H1 (cell line): ENCODE results near the gene CTNNA3. TPM values are rescaled to one million over a fixed set of nuclear protein-coding genes. Genes with fewer than 3 reads are reported as not detected.
"Not testable (repeated sequence)": the region's sequence is repeated elsewhere in the genome, so short reads cannot be mapped to it uniquely, and the experiment has no call there.

Experiments
- CTCF ChIA-PET: fragments of 300-600 bp; sonication (Branson Sonifier 250); formaldehyde crosslinking; loops from one replicate; lab custom pipeline; 2021; ENCODE audit not compliant: partially characterized antibody; lab: Charles Lee
- POLR2A ChIA-PET: fragments of 300-600 bp; sonication (Branson Sonifier 250); formaldehyde crosslinking; loops from one replicate; lab custom pipeline; 2021; ENCODE audit warnings: inconsistent platforms; ENCODE audit not compliant: partially characterized antibody; lab: Charles Lee
- DNase-seq, 2 experiments: peaks; one replicate each; pipeline versions ENCODE4 v3.0.0 to v3.0.0-alpha.2; 2010 to 2022; ENCODE audit warnings: low spot score in 2 of 2, low read depth in 1 of 2, mixed read lengths in 1 of 2
- FAIRE-seq: peaks from 2 replicates; lab custom pipeline; 2011; peaks lifted over from hg19 to GRCh38; lab: Jason Lieb, UNC
- H2AFZ ChIP-seq: 2 replicates; pipeline ENCODE4 v1.8.1; 2012; ENCODE audit warnings: low read length, inconsistent platforms
- H2AK5ac ChIP-seq: 2 replicates; pipeline ENCODE4 v1.6.1; 2013; ENCODE audit warnings: low read depth, low read length
- H2BK120ac ChIP-seq: replicated peaks from 2 replicates; pipeline ENCODE3; 2013; ENCODE audit warnings: low read depth, low read length, inconsistent platforms
- H2BK12ac ChIP-seq: 2 replicates; pipeline ENCODE4 v1.6.1; 2013; ENCODE audit warnings: low read depth, low read length
- H2BK15ac ChIP-seq: 2 replicates; pipeline ENCODE4 v1.6.1; 2013; ENCODE audit warnings: low read length
- H2BK20ac ChIP-seq: 2 replicates; pipeline ENCODE4 v1.6.1; 2013; ENCODE audit warnings: low read length
- H2BK5ac ChIP-seq: 2 replicates; pipeline ENCODE4 v1.6.1; 2013; ENCODE audit warnings: low read depth, low read length
- H3K14ac ChIP-seq: 2 replicates; pipeline ENCODE4 v1.6.1; 2013; ENCODE audit warnings: inconsistent platforms; ENCODE audit not compliant: insufficient read length
- H3K18ac ChIP-seq: 2 replicates; pipeline ENCODE4 v1.6.1; 2013; ENCODE audit warnings: low read length; ENCODE audit errors: extremely low read depth
- H3K23ac ChIP-seq: 2 replicates; pipeline ENCODE4 v1.6.1; 2013; ENCODE audit warnings: inconsistent platforms; ENCODE audit not compliant: insufficient read length
- H3K23me2 ChIP-seq: 2 replicates; pipeline ENCODE4 v1.6.1; 2013; ENCODE audit warnings: low read depth, low read length
- H3K27ac ChIP-seq: 2 replicates; pipeline ENCODE4 v1.6.1; 2011; ENCODE audit warnings: low read depth, low read length, inconsistent platforms
- H3K27me3 ChIP-seq, 4 experiments: replicated peaks in 1 of 4; 1 replicate in 1 of 4; 2 replicates in 3 of 4; pipeline versions ENCODE4 v1.6.1 to v1.8.1; 2011 to 2013; ENCODE audit warnings: low read length in 3 of 4, mild to moderate bottlenecking in 3 of 4, inconsistent platforms in 2 of 4, mixed read lengths in 2 of 4, moderate library complexity in 1 of 4; ENCODE audit not compliant: control insufficient read depth in 3 of 4, insufficient read depth in 3 of 4; ENCODE audit errors: extremely low read depth in 1 of 4
- H3K36me3 ChIP-seq, 4 experiments: 2 replicates each; pipeline versions ENCODE4 v1.6.1 to v1.8.1; 2011 to 2013; ENCODE audit warnings: mild to moderate bottlenecking in 4 of 4, low read length in 3 of 4, moderate library complexity in 2 of 4, control low read depth in 1 of 4, inconsistent platforms in 1 of 4; ENCODE audit not compliant: insufficient read depth in 4 of 4, control insufficient read depth in 2 of 4
- H3K4ac ChIP-seq: replicated peaks from 2 replicates; pipeline ENCODE3; 2013; ENCODE audit warnings: low read length, low read depth, mixed read lengths, inconsistent platforms; ENCODE audit not compliant: insufficient read length
- H3K4me1 ChIP-seq, 4 experiments: replicated peaks in 1 of 4; 1 replicate in 1 of 4; 2 replicates in 3 of 4; pipeline versions ENCODE4 v1.6.1 to v1.8.1; 2011 to 2013; ENCODE audit warnings: low read length in 3 of 4, inconsistent platforms in 2 of 4, mixed read lengths in 1 of 4; ENCODE audit not compliant: insufficient read depth in 4 of 4, control insufficient read depth in 3 of 4
- H3K4me2 ChIP-seq, 2 experiments: 2 replicates each; pipeline versions ENCODE4 v1.6.1 to v1.8.1; 2011 to 2013; ENCODE audit warnings: low read depth in 2 of 2, low read length in 2 of 2, control low read depth in 1 of 2, inconsistent platforms in 1 of 2, mild to moderate bottlenecking in 1 of 2; ENCODE audit not compliant: insufficient read depth in 1 of 2
- H3K4me3 ChIP-seq, 4 experiments: fragments of 200-600, 300-600 bp in 1 of 4; sonication (generic), shearing (Covaris generic), sonication (Bioruptor Twin) in 1 of 4; 2 replicates each; pipeline versions ENCODE4 v1.5.1 to v1.8.1; 2011 to 2016; ENCODE audit warnings: low read length in 4 of 4, low read depth in 3 of 4, control low read depth in 2 of 4, inconsistent platforms in 2 of 4, mild to moderate bottlenecking in 2 of 4, mixed read lengths in 1 of 4, moderate library complexity in 1 of 4; ENCODE audit not compliant: insufficient read depth in 2 of 4; ENCODE audit errors: extremely low read depth in 1 of 4
- H3K56ac ChIP-seq: replicated peaks from 2 replicates; pipeline ENCODE3; 2013; ENCODE audit warnings: low read depth, mild to moderate bottlenecking, mixed read lengths, low read length, inconsistent platforms; ENCODE audit not compliant: insufficient read length
- H3K79me1 ChIP-seq: 2 replicates; pipeline ENCODE4 v1.6.1; 2013; ENCODE audit warnings: low read depth, low read length, control low read depth
- H3K79me2 ChIP-seq, 2 experiments: 2 replicates each; pipeline versions ENCODE4 v1.6.1 to v1.8.1; 2012 to 2013; ENCODE audit warnings: low read length in 2 of 2, mild to moderate bottlenecking in 2 of 2, inconsistent platforms in 1 of 2; ENCODE audit not compliant: insufficient read depth in 2 of 2, control insufficient read depth in 1 of 2
- H3K9ac ChIP-seq, 4 experiments: replicated peaks in 1 of 4; 1 replicate in 1 of 4; 2 replicates in 3 of 4; pipeline versions ENCODE4 v1.6.1 to v1.8.1; 2011 to 2013; ENCODE audit warnings: low read depth in 3 of 4, low read length in 3 of 4, control low read depth in 2 of 4, mild to moderate bottlenecking in 2 of 4, moderate library complexity in 2 of 4, inconsistent platforms in 1 of 4; ENCODE audit errors: extremely low read depth in 1 of 4
- H3K9me3 ChIP-seq, 2 experiments: 2 replicates each; pipeline versions ENCODE4 v1.6.1 to v1.8.1; 2012 to 2013; ENCODE audit warnings: mild to moderate bottlenecking in 2 of 2, moderate library complexity in 2 of 2, control low read depth in 1 of 2, inconsistent platforms in 1 of 2, low read depth in 1 of 2, low read length in 1 of 2, mixed read lengths in 1 of 2; ENCODE audit not compliant: insufficient read depth in 2 of 2
- H4K20me1 ChIP-seq, 2 experiments: replicated peaks in 1 of 2; 2 replicates each; pipeline versions ENCODE3 to v1.8.1; 2011 to 2013; ENCODE audit warnings: inconsistent platforms in 2 of 2, low read length in 2 of 2, mild to moderate bottlenecking in 1 of 2; ENCODE audit not compliant: insufficient read depth in 2 of 2, control insufficient read depth in 1 of 2
- H4K5ac ChIP-seq: 2 replicates; pipeline ENCODE4 v1.6.1; 2013; ENCODE audit warnings: low read length, low read depth, mixed read lengths, inconsistent platforms; ENCODE audit not compliant: insufficient read length
- H4K8ac ChIP-seq: 2 replicates; pipeline ENCODE4 v1.8.0; 2013; ENCODE audit warnings: mild to moderate bottlenecking, moderate library complexity, low read length, inconsistent platforms; ENCODE audit not compliant: insufficient read depth; ENCODE audit errors: extremely low read depth
- H4K91ac ChIP-seq: replicated peaks from 2 replicates; pipeline ENCODE3; 2013; ENCODE audit warnings: low read length, mixed read lengths, inconsistent platforms; ENCODE audit not compliant: insufficient read length
- ASH2L ChIP-seq: fragments of 200-600, 300-600 bp; sonication (generic); IDR thresholded peaks from one replicate; pipeline ENCODE4 v1.7.1; 2017; ENCODE audit warnings: low read length
- KDM4A ChIP-seq: IDR thresholded peaks from one replicate; pipeline ENCODE4 v1.7.1; 2012; ENCODE audit warnings: low read depth, mild to moderate bottlenecking, moderate library complexity, low read length, inconsistent platforms; ENCODE audit not compliant: severe bottlenecking
- POLR2A ChIP-seq, 2 experiments: IDR thresholded peaks; 1 replicate in 1 of 2; 2 replicates in 1 of 2; pipeline ENCODE4 v1.6.1; 2011; ENCODE audit warnings: low read depth in 2 of 2, low read length in 2 of 2, mild to moderate bottlenecking in 2 of 2; ENCODE audit errors: control extremely low read depth in 1 of 2
- RBBP5 ChIP-seq: IDR thresholded peaks from 2 replicates; pipeline ENCODE4 v1.7.1; 2012; ENCODE audit warnings: low read depth, mild to moderate bottlenecking, inconsistent platforms, low read length, moderate library complexity, borderline replicate concordance
- YY1 ChIP-seq: IDR thresholded peaks from 2 replicates; pipeline ENCODE4 v1.6.1; 2011; ENCODE audit warnings: low read depth, mild to moderate bottlenecking, low read length
- WGBS, 2 experiments: shearing (Covaris generic) in 1 of 2; methylation state at CpG; one replicate each; pipeline versions ENCODE4 v1.1.6 to v1.1.7; 2013 to 2015; ENCODE audit warnings: low lambda C conversion rate in 2 of 2, mixed read lengths in 2 of 2, inconsistent platforms in 1 of 2, low coverage in 1 of 2, missing lambda C conversion rate in 1 of 2; ENCODE audit not compliant: insufficient replicate concordance in 2 of 2, insufficient coverage in 1 of 2, insufficient read length in 1 of 2; ENCODE audit errors: extremely low coverage in 1 of 2, missing lambda C conversion rate in 1 of 2; 5-methylcytosine and 5-hydroxymethylcytosine counted together
- polyA plus RNA-seq, 7 experiments: library from polyadenylated mRNA; depleted of rRNA in 3 of 7; stranded (reverse) in 5 of 7; unstranded in 2 of 7; fragments of >200 nt in 5 of 7; fragments of 200-250 nt in 2 of 7; gene quantifications; 1 replicate in 5 of 7; 2 replicates in 1 of 7; 4 replicates in 1 of 7; pipeline versions ENCODE4 v1.2.1 to v1.2.3, GENCODE V29; 2011 to 2013; ENCODE audit warnings: missing spikeins in 2 of 7, mixed read lengths in 2 of 7
- total RNA-seq: library from RNA; stranded (reverse); fragmentation: NEBNext Ultra II Directional; extraction: Animal tissue kit (Norgen Biotek cat#: 25700); gene quantifications from 2 replicates; pipeline ENCODE4 v1.2.1, GENCODE V29; 2021

The CTNNA3 gene
- total and polyA plus RNA-seq, 2 of the 8 experiments (the other 6 are each of a cell fraction or from before 2014, with no cell fraction given) = 1.3 to 1.5 TPM

- FAIRE-seq = not testable (repeated sequence)
These were observed 465.1 kb downstream of the CTNNA3 start for GRCh38 chr10:67230680-67231500.

More at GRCh38 chr10:67230680-67231500, 465.1 kb downstream of the CTNNA3 start:
- H2BK20ac ChIP-seq, H4K8ac ChIP-seq, H2BK15ac ChIP-seq, H3K23me2 ChIP-seq, H4K20me1 ChIP-seq, H3K56ac ChIP-seq, H3K27me3 ChIP-seq, H4K91ac ChIP-seq, H3K27ac ChIP-seq, H3K4me1 ChIP-seq, H3K18ac ChIP-seq, H4K5ac ChIP-seq, H2AK5ac ChIP-seq, H3K79me2 ChIP-seq, H3K9me3 ChIP-seq, CTCF ChIA-PET, H2BK5ac ChIP-seq, H3K14ac ChIP-seq, H2BK120ac ChIP-seq, H3K36me3 ChIP-seq, H3K79me1 ChIP-seq, H3K4ac ChIP-seq, H3K23ac ChIP-seq: not testable (repeated sequence)
- POLR2A ChIA-PET = interaction anchor here (0.7 kb wide), 1 partner anchor 9 kb away, joined by 3 read pairs; no protein-coding TSS in a partner anchor
- Histone ChIP-seq H2AFZ (peak overlapping the region; percentile 96), H2BK12ac (0 out of 2 replicates have a peak overlapping the region, but pooled peaks have one; percentile 11), H3K4me2 (peak overlapping the region; percentile 62 to 74), H3K9ac (peak overlapping the region in 3 of 4 experiments; percentile 43 to 70 (median 59); a peak in 6 of 7 replicates), H3K4me3 (peak overlapping the region; percentile 35 to 59 (median 40))
- peak in 1 of 2 experiments; percentile 71 for DNase-seq
- WGBS, 2 experiments = 14% methylated on average over 26 of the region's 29 CpGs; no CpG with 5 or more reads in 1 of the 2 experiments
- TF ChIP-seq ASH2L = peak; percentile 65
- TF ChIP-seq KDM4A = peak; percentile 22
- TF ChIP-seq RBBP5 = peak; percentile 84; the same call in 1 of the 2 replicates
- TF ChIP-seq POLR2A (IDR thresholded peaks at IDR 0.05; ENCODE audit: control extremely low read depth in 1 of 2, low read depth in 2 of 2, low read length in 2 of 2) = 0 out of 3 replicates have a peak, but pooled peaks of 1 of the 2 experiments have one; percentile 21
- TF ChIP-seq YY1 = peak; percentile 30; the same call in 1 of the 2 replicates
